ENCODE measurements around the gene ROGDI. TPM values are rescaled to one million over a fixed set of nuclear protein-coding genes. Genes with fewer than 3 reads are reported as not detected.

The ROGDI gene
- total and polyA plus RNA-seq, 2 of the 13 experiments (the other 11 are each of a cell fraction or from before 2014, with no cell fraction given), result 19.2 to 42.1 TPM

DNA sequence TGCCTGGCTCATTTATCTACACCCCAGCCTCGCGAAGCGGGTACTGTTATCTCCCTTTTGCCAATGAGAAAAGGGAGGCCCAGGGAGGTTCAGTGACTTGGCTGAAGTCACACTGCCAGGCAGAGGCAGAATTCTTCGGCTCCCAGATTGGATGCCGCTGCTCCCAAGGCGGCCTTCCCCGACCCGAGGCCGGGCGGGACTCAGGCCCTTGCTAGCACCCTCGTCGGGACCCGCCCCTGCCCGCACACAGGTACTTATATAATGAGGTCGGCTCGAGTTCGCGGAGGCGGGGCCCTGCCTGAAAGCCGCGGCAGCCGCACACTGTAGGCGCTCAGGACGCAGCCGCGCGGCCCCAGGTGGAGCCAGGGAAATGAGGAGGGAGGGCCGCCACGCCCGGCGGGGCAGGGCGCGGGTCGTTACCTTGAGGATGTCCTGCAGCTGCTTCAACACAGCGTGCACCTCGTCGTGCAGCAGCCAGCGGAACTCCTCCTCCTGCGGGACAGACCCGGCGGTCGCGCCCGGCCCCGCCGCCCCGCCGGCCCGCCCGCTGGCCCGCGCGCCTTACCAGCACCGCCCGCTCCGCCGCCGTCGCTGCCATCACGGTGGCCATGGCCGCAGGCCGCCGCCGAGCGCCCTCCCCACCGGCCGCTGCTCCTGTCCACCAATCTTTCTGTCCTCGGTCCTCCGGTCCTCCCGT lies at the start of gene ROGDI (continued):
- TF ChIP-seq BCLAF1 (IDR thresholded peaks at IDR 0.05) (no peak), ZNF160 (CRISPR knock-in tag; IDR thresholded peaks at IDR 0.05) (no peak), ESRRA (CRISPR knock-in tag; IDR thresholded peaks at IDR 0.05; ENCODE audit: low read depth) (no peak), AGO1 (IDR thresholded peaks at IDR 0.05; ENCODE audit: low read depth, low read length, poor library complexity, severe bottlenecking) (no peak), LCORL (IDR thresholded peaks at IDR 0.05) (no peak), LCORL (CRISPR knock-in tag; IDR thresholded peaks at IDR 0.05) (peak; percentile 28; the same call in 1 of the 2 replicates), ZNF296 (CRISPR knock-in tag; conservative IDR thresholded peaks at IDR 0.05) (no peak), MXI1 (IDR thresholded peaks at IDR 0.05; ENCODE audit: borderline replicate concordance, low read depth, low read length) (no peak)
- TF ChIP-seq, protein P1, sequence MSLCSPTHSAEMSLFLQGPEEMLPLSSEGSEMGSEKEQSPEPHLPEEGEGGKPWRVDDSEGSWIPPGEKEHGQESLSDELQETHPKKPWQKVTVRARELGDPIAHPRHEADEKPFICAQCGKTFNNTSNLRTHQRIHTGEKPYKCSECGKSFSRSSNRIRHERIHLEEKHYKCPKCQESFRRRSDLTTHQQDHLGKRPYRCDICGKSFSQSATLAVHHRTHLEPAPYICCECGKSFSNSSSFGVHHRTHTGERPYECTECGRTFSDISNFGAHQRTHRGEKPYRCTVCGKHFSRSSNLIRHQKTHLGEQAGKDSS (CRISPR knock-in tag; IDR thresholded peaks at IDR 0.05; ENCODE audit: borderline replicate concordance, low read depth), result no peak
- TF ChIP-seq, protein P2, sequence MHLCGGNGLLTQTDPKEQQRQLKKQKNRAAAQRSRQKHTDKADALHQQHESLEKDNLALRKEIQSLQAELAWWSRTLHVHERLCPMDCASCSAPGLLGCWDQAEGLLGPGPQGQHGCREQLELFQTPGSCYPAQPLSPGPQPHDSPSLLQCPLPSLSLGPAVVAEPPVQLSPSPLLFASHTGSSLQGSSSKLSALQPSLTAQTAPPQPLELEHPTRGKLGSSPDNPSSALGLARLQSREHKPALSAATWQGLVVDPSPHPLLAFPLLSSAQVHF (CRISPR knock-in tag; IDR thresholded peaks at IDR 0.05), result no peak
- TF ChIP-seq, protein P3, sequence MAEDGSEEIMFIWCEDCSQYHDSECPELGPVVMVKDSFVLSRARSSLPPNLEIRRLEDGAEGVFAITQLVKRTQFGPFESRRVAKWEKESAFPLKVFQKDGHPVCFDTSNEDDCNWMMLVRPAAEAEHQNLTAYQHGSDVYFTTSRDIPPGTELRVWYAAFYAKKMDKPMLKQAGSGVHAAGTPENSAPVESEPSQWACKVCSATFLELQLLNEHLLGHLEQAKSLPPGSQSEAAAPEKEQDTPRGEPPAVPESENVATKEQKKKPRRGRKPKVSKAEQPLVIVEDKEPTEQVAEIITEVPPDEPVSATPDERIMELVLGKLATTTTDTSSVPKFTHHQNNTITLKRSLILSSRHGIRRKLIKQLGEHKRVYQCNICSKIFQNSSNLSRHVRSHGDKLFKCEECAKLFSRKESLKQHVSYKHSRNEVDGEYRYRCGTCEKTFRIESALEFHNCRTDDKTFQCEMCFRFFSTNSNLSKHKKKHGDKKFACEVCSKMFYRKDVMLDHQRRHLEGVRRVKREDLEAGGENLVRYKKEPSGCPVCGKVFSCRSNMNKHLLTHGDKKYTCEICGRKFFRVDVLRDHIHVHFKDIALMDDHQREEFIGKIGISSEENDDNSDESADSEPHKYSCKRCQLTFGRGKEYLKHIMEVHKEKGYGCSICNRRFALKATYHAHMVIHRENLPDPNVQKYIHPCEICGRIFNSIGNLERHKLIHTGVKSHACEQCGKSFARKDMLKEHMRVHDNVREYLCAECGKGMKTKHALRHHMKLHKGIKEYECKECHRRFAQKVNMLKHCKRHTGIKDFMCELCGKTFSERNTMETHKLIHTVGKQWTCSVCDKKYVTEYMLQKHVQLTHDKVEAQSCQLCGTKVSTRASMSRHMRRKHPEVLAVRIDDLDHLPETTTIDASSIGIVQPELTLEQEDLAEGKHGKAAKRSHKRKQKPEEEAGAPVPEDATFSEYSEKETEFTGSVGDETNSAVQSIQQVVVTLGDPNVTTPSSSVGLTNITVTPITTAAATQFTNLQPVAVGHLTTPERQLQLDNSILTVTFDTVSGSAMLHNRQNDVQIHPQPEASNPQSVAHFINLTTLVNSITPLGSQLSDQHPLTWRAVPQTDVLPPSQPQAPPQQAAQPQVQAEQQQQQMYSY (CRISPR knock-in tag; IDR thresholded peaks at IDR 0.05), result no peak
- TF ChIP-seq, protein P4, sequence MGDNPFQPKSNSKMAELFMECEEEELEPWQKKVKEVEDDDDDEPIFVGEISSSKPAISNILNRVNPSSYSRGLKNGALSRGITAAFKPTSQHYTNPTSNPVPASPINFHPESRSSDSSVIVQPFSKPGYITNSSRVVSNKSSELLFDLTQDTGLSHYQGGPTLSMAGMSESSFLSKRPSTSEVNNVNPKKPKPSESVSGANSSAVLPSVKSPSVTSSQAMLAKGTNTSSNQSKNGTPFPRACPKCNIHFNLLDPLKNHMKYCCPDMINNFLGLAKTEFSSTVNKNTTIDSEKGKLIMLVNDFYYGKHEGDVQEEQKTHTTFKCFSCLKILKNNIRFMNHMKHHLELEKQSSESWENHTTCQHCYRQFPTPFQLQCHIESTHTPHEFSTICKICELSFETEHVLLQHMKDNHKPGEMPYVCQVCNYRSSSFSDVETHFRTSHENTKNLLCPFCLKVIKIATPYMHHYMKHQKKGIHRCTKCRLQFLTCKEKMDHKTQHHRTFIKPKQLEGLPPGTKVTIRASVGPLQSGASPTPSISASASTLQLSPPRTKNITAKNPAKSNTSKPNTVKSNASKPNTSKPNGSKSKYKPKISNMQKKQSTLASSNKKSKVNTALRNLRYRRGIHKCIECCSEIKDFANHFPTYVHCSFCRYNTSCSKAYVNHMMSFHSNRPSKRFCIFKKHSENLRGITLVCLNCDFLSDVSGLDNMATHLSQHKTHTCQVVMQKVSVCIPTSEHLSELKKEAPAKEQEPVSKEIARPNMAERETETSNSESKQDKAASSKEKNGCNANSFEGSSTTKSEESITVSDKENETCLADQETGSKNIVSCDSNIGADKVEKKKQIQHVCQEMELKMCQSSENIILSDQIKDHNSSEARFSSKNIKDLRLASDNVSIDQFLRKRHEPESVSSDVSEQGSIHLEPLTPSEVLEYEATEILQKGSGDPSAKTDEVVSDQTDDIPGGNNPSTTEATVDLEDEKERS (CRISPR knock-in tag; IDR thresholded peaks at IDR 0.05), result no peak
- TF ChIP-seq, protein P5, sequence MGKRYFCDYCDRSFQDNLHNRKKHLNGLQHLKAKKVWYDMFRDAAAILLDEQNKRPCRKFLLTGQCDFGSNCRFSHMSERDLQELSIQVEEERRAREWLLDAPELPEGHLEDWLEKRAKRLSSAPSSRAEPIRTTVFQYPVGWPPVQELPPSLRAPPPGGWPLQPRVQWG (CRISPR knock-in tag; IDR thresholded peaks at IDR 0.05; ENCODE audit: borderline replicate concordance, low read depth), result no peak
- TF ChIP-seq, protein P6, sequence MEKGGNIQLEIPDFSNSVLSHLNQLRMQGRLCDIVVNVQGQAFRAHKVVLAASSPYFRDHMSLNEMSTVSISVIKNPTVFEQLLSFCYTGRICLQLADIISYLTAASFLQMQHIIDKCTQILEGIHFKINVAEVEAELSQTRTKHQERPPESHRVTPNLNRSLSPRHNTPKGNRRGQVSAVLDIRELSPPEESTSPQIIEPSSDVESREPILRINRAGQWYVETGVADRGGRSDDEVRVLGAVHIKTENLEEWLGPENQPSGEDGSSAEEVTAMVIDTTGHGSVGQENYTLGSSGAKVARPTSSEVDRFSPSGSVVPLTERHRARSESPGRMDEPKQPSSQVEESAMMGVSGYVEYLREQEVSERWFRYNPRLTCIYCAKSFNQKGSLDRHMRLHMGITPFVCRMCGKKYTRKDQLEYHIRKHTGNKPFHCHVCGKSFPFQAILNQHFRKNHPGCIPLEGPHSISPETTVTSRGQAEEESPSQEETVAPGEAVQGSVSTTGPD (CRISPR knock-in tag; IDR thresholded peaks at IDR 0.05), result no peak
